ENCODE measurements around the gene CREM.
"Not testable (repeated sequence)": the region's sequence is repeated elsewhere in the genome, so short reads cannot be mapped to it uniquely, and the experiment has no call there.

Gene CREM

GRCh38 chr10:35126530-35127288, at the start of gene CREM:
Gene CREM, plus strand, starts transcription at chr10:35126846. Its CDS starts 10,990 bp downstream, at chr10:35137836.
- Histone ChIP-seq H3K4me1 (ENCODE audit: control insufficient read depth in 1 of 2, insufficient read depth in 2 of 2, low read length in 2 of 2) (peaks cover 7 to 11% of the 10 kb centered on the region in 2 donors), H3K9ac (ENCODE audit: low read depth in 1 of 2, low read length in 2 of 2) (peak within 1 kb of the TSS; percentile 78 to 100), H3K36me3 (ENCODE audit: control insufficient read depth in 1 of 2, insufficient read depth in 2 of 2, low read length in 2 of 2) (no peaks in the 10 kb centered on the region), H3K27me3 (ENCODE audit: control insufficient read depth in 1 of 2, insufficient read depth in 2 of 2, low read length in 2 of 2) (no peaks in the 10 kb centered on the region), H3K27ac (ENCODE audit: low read depth, low read length) (peak within 1 kb of the TSS; percentile 98), H3K9me3 (ENCODE audit: control insufficient read depth in 1 of 2, low read length in 2 of 2) (no peaks in the 10 kb centered on the region), H3K4me3 (ENCODE audit: low read depth in 1 of 2, low read length in 2 of 2) (peak within 1 kb of the TSS; percentile 85 to 89)

- H3K9ac ChIP-seq (ENCODE audit: low read depth in 1 of 2, low read length in 2 of 2): no peak overlapping the region
- no peak overlapping the region for H3K4me3 ChIP-seq (ENCODE audit: low read depth in 1 of 2, low read length in 2 of 2)
- peaks cover 0 to 4% of the 10 kb centered on the region in 2 donors for H3K36me3 ChIP-seq (ENCODE audit: control insufficient read depth in 1 of 2, insufficient read depth in 2 of 2, low read length in 2 of 2)
- no peak overlapping the region for H3K27ac ChIP-seq (ENCODE audit: low read depth, low read length)
- H3K9me3 ChIP-seq (ENCODE audit: control insufficient read depth in 1 of 2, low read length in 2 of 2): peaks cover 0 to 4% of the 10 kb centered on the region in 2 donors
- H3K27me3 ChIP-seq (ENCODE audit: control insufficient read depth in 1 of 2, insufficient read depth in 2 of 2, low read length in 2 of 2): no peaks in the 10 kb centered on the region
- H3K4me1 ChIP-seq (ENCODE audit: control insufficient read depth in 1 of 2, insufficient read depth in 2 of 2, low read length in 2 of 2): no peaks in the 10 kb centered on the region
Measured at GRCh38 chr10:35079265-35079664, 47.4 kb upstream of the CREM start.

GRCh38 chr10:35079763-35080162, 46.9 kb upstream of the CREM start:
- H3K9ac ChIP-seq (ENCODE audit: low read depth in 1 of 2, low read length in 2 of 2): no peak overlapping the region
- peaks cover 0 to 4% of the 10 kb centered on the region in 2 donors for H3K9me3 ChIP-seq (ENCODE audit: control insufficient read depth in 1 of 2, low read length in 2 of 2)
- H3K27me3 ChIP-seq (ENCODE audit: control insufficient read depth in 1 of 2, insufficient read depth in 2 of 2, low read length in 2 of 2): no peaks in the 10 kb centered on the region
- H3K36me3 ChIP-seq (ENCODE audit: control insufficient read depth in 1 of 2, insufficient read depth in 2 of 2, low read length in 2 of 2): peaks cover 0 to 4% of the 10 kb centered on the region in 2 donors
- H3K4me1 ChIP-seq (ENCODE audit: control insufficient read depth in 1 of 2, insufficient read depth in 2 of 2, low read length in 2 of 2): no peaks in the 10 kb centered on the region
- H3K4me3 ChIP-seq (ENCODE audit: low read depth in 1 of 2, low read length in 2 of 2): no peak overlapping the region
- H3K27ac ChIP-seq (ENCODE audit: low read depth, low read length): no peak overlapping the region

GRCh38 chr10:35080261-35080660, 46.4 kb upstream of the CREM start:
- H3K27me3 ChIP-seq (ENCODE audit: control insufficient read depth in 1 of 2, insufficient read depth in 2 of 2, low read length in 2 of 2); H3K9me3 ChIP-seq (ENCODE audit: control insufficient read depth in 1 of 2, low read length in 2 of 2); H3K9ac ChIP-seq (ENCODE audit: low read depth in 1 of 2, low read length in 2 of 2); H3K4me1 ChIP-seq (ENCODE audit: control insufficient read depth in 1 of 2, insufficient read depth in 2 of 2, low read length in 2 of 2); H3K27ac ChIP-seq (ENCODE audit: low read depth, low read length); H3K36me3 ChIP-seq (ENCODE audit: control insufficient read depth in 1 of 2, insufficient read depth in 2 of 2, low read length in 2 of 2); H3K4me3 ChIP-seq (ENCODE audit: low read depth in 1 of 2, low read length in 2 of 2): not testable (repeated sequence)

GRCh38 chr10:35083242-35083641, 43.4 kb upstream of the CREM start:
- Histone ChIP-seq H3K4me3 (ENCODE audit: low read depth in 1 of 2, low read length in 2 of 2) (no peak overlapping the region), H3K27me3 (ENCODE audit: control insufficient read depth in 1 of 2, insufficient read depth in 2 of 2, low read length in 2 of 2) (no peaks in the 10 kb centered on the region), H3K9ac (ENCODE audit: low read depth in 1 of 2, low read length in 2 of 2) (no peak overlapping the region), H3K9me3 (ENCODE audit: control insufficient read depth in 1 of 2, low read length in 2 of 2) (peaks cover 0 to 4% of the 10 kb centered on the region in 2 donors), H3K4me1 (ENCODE audit: control insufficient read depth in 1 of 2, insufficient read depth in 2 of 2, low read length in 2 of 2) (peaks cover 0 to 4% of the 10 kb centered on the region in 2 donors), H3K36me3 (ENCODE audit: control insufficient read depth in 1 of 2, insufficient read depth in 2 of 2, low read length in 2 of 2) (peaks cover 0 to 4% of the 10 kb centered on the region in 2 donors), H3K27ac (ENCODE audit: low read depth, low read length) (no peak overlapping the region)

- H3K4me1 ChIP-seq (ENCODE audit: control insufficient read depth in 1 of 2, insufficient read depth in 2 of 2, low read length in 2 of 2): peaks cover 16% of the 10 kb centered on the region in 2 donors
Measured at GRCh38 chr10:35089611-35090161, 37.0 kb upstream of the CREM start.

GRCh38 chr10:35090162-35090954, 36.3 kb upstream of the CREM start, which contains the start of gene CUL2:
Gene CUL2, minus strand, starts transcription at chr10:35090341. Its CDS starts 19,024 bp downstream, at chr10:35071317.
- peak within 1 kb of the TSS; percentile 48 to 73 for H3K9ac ChIP-seq (ENCODE audit: low read depth in 1 of 2, low read length in 2 of 2)
- H3K27me3 ChIP-seq (ENCODE audit: control insufficient read depth in 1 of 2, insufficient read depth in 2 of 2, low read length in 2 of 2): no peaks in the 10 kb centered on the region
- H3K36me3 ChIP-seq (ENCODE audit: control insufficient read depth in 1 of 2, insufficient read depth in 2 of 2, low read length in 2 of 2): no peaks in the 10 kb centered on the region
- H3K4me1 ChIP-seq (ENCODE audit: control insufficient read depth in 1 of 2, insufficient read depth in 2 of 2, low read length in 2 of 2): peaks cover 16% of the 10 kb centered on the region in 2 donors
- H3K27ac ChIP-seq (ENCODE audit: low read depth, low read length): peak within 1 kb of the TSS; percentile 91
- peak within 1 kb of the TSS; percentile 75 to 96 for H3K4me3 ChIP-seq (ENCODE audit: low read depth in 1 of 2, low read length in 2 of 2)
- peaks cover 0 to 3% of the 10 kb centered on the region in 2 donors for H3K9me3 ChIP-seq (ENCODE audit: control insufficient read depth in 1 of 2, low read length in 2 of 2)

More at GRCh38 chr10:35089611-35090161, 37.0 kb upstream of the CREM start:
- Histone ChIP-seq H3K27ac (ENCODE audit: low read depth, low read length) (peak overlapping the region; percentile 91), H3K36me3 (ENCODE audit: control insufficient read depth in 1 of 2, insufficient read depth in 2 of 2, low read length in 2 of 2) (no peaks in the 10 kb centered on the region), H3K9ac (ENCODE audit: low read depth in 1 of 2, low read length in 2 of 2) (peak overlapping the region; percentile 48 to 73), H3K27me3 (ENCODE audit: control insufficient read depth in 1 of 2, insufficient read depth in 2 of 2, low read length in 2 of 2) (no peaks in the 10 kb centered on the region), H3K9me3 (ENCODE audit: control insufficient read depth in 1 of 2, low read length in 2 of 2) (peaks cover 0 to 3% of the 10 kb centered on the region in 2 donors), H3K4me3 (ENCODE audit: low read depth in 1 of 2, low read length in 2 of 2) (peak overlapping the region; percentile 75 to 96)

- Histone ChIP-seq H3K27ac (ENCODE audit: low read depth, low read length) (no peak overlapping the region), H3K27me3 (ENCODE audit: control insufficient read depth in 1 of 2, insufficient read depth in 2 of 2, low read length in 2 of 2) (no peaks in the 10 kb centered on the region), H3K4me1 (ENCODE audit: control insufficient read depth in 1 of 2, insufficient read depth in 2 of 2, low read length in 2 of 2) (peaks cover 16% of the 10 kb centered on the region in 2 donors), H3K4me3 (ENCODE audit: low read depth in 1 of 2, low read length in 2 of 2) (no peak overlapping the region), H3K9me3 (ENCODE audit: control insufficient read depth in 1 of 2, low read length in 2 of 2) (peaks cover 0 to 3% of the 10 kb centered on the region in 2 donors), H3K36me3 (ENCODE audit: control insufficient read depth in 1 of 2, insufficient read depth in 2 of 2, low read length in 2 of 2) (no peaks in the 10 kb centered on the region), H3K9ac (ENCODE audit: low read depth in 1 of 2, low read length in 2 of 2) (no peak overlapping the region)
Measured at GRCh38 chr10:35091994-35092790, 34.5 kb upstream of the CREM start.

GRCh38 chr10:35092851-35093250, 33.8 kb upstream of the CREM start:
- H3K4me3 ChIP-seq (ENCODE audit: low read depth in 1 of 2, low read length in 2 of 2): no peak overlapping the region
- no peak overlapping the region for H3K27ac ChIP-seq (ENCODE audit: low read depth, low read length)
- H3K36me3 ChIP-seq (ENCODE audit: control insufficient read depth in 1 of 2, insufficient read depth in 2 of 2, low read length in 2 of 2): no peaks in the 10 kb centered on the region
- H3K4me1 ChIP-seq (ENCODE audit: control insufficient read depth in 1 of 2, insufficient read depth in 2 of 2, low read length in 2 of 2): peaks cover 16% of the 10 kb centered on the region in 2 donors
- peaks cover 0 to 3% of the 10 kb centered on the region in 2 donors for H3K9me3 ChIP-seq (ENCODE audit: control insufficient read depth in 1 of 2, low read length in 2 of 2)
- H3K27me3 ChIP-seq (ENCODE audit: control insufficient read depth in 1 of 2, insufficient read depth in 2 of 2, low read length in 2 of 2): no peaks in the 10 kb centered on the region
- H3K9ac ChIP-seq (ENCODE audit: low read depth in 1 of 2, low read length in 2 of 2): no peak overlapping the region

All from duodenal mucosa (tissue), 2 donors.